Ovary (tissue), 9 donors: ENCODE data around the gene TMED9. TPM values are rescaled to one million over a fixed set of nuclear protein-coding genes. Genes with fewer than 3 reads are reported as not detected.

Experiments
- DNase-seq, 5 donors: peaks; one replicate each; pipeline ENCODE4 v3.0.0-alpha.2; 2019 to 2020
- H3K27ac ChIP-seq, 2 donors: fragments of 200-600 bp; one replicate each; pipeline versions ENCODE4 v1.5.1 to v1.8.0; 2019 to 2022
- H3K27me3 ChIP-seq: fragments of 200-600 bp; one replicate; pipeline ENCODE4 v1.8.0; 2022
- H3K36me3 ChIP-seq: fragments of 200-600 bp; sonication (generic); one replicate; pipeline ENCODE4 v1.5.1; 2019
- H3K4me1 ChIP-seq: one replicate; pipeline ENCODE4 v1.8.1; 2013; ENCODE audit warnings: mild to moderate bottlenecking, moderate library complexity; ENCODE audit not compliant: insufficient read depth
- H3K4me3 ChIP-seq: fragments of 200-600 bp; sonication (generic); one replicate; pipeline ENCODE4 v1.5.1; 2017
- H3K9me3 ChIP-seq, 2 donors: fragments of 200-600 bp in 1 of 2; sonication (generic) in 1 of 2; one replicate each; pipeline versions ENCODE4 v1.5.1 to v1.8.1; 2013 to 2019; ENCODE audit warnings: mild to moderate bottlenecking in 1 of 2, moderate library complexity in 1 of 2
- CTCF ChIP-seq, 3 donors: fragments of 450-650 bp in 2 of 3; fragments of 200-600 bp in 1 of 3; IDR thresholded peaks; one replicate each; pipeline versions ENCODE4 v1.5.1 to v1.8.0; 2016 to 2022; ENCODE audit warnings: antibody characterized with exemption in 3 of 3, mild to moderate bottlenecking in 1 of 3
- EP300 ChIP-seq: sonication (generic); formaldehyde crosslinking; IDR thresholded peaks from one replicate; pipeline ENCODE4 v1.6.1; 2017; ENCODE audit warnings: antibody characterized with exemption
- POLR2A ChIP-seq: fragments of 450-650 bp; IDR thresholded peaks from one replicate; pipeline ENCODE4 v1.6.1; 2017; ENCODE audit warnings: antibody characterized with exemption, mild to moderate bottlenecking, moderate library complexity
- WGBS, 3 donors: extraction: QIAGEN DNeasy Blood & Tissue Kit in 1 of 3; methylation state at CpG; one replicate each; pipeline versions ENCODE4 v1.1.5 to v1.1.7; 2013 to 2017; 5-methylcytosine and 5-hydroxymethylcytosine counted together
- intact Hi-C, 4 donors: fragments of 100-400 bp; cut with DNase I; formaldehyde crosslinking; loops; one replicate each; pipeline versions ENCODE4 v1.11.0 to v1.15.1; 2022 to 2023
- polyA plus RNA-seq, 2 donors: library from polyadenylated mRNA; stranded (reverse); fragments of 200-250 nt in 1 of 2; fragments of 350-450 nt in 1 of 2; fragmentation: Illumina TruSeq in 1 of 2; extraction: RNeasy Lipid Tissue Mini Kit (QIAGEN cat#74804) in 1 of 2; gene quantifications; one replicate each; pipeline ENCODE4 v1.2.3, GENCODE V29; 2013 to 2014
- total RNA-seq, 7 donors: library from RNA; depleted of rRNA in 2 of 7; stranded (reverse); fragments of >200 nt in 2 of 7; fragmentation: NEBNext Ultra II Directional in 3 of 7; extraction: Animal tissue kit (Norgen Biotek cat#: 25700) in 3 of 7; gene quantifications; one replicate each; pipeline versions ENCODE4 v1.1.0 to v1.2.4, GENCODE V29; 2016 to 2023
- donor health status: DM: no; HTN: no; CAD: no; lungs with moderate emphysema.
- donor health status: DM: no; HTN: no; CAD: no.
- donor health status: Bipolar disorder and iron deficiency.
- donor health status: DM: yes; HTN: yes; CAD: no.
- donor health status: DM: no; HTN: no; CAD: no.
- donor health status: DM: yes; HTN: yes; CAD: no.

Gene TMED9
- total and polyA plus RNA-seq, 9 donors = 54.0 to 112 (median 80.3) TPM

DNA sequence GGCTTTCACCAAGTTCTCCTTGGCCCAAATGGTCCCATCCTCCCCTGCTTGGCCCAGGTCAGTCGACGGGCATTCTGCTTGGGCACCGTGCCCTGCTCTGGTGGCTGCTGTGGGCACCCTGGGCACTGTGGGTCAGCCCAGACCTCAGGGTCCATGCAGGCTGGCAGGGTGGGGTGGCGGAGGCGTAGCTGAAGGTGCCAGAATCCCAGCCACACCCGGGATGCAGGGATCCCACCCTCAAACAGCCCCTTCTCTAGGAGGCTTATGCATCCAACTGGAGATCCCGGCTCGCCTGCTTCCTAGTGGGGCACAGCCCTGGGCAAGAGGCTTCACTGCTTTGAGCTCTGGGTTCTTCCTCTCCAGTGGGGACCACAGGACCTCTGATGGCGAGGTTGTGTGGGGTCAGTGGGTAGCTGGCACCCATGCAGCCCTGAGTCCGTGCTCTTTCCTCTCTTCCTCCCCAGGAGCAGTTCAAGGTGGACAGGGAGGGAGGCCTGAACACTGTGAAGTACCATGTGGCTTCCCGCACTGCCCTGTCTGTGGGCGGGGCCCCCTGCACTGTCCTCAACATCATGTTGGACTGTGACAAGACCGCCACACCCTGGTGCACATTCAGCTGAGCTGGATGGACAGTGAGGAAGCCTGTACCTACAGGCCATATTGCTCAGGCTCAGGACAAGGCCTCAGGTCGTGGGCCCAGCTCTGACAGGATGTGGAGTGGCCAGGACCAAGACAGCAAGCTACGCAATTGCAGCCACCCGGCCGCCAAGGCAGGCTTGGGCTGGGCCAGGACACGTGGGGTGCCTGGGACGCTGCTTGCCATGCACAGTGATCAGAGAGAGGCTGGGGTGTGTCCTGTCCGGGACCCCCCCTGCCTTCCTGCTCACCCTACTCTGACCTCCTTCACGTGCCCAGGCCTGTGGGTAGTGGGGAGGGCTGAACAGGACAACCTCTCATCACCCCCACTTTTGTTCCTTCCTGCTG, 17.4 kb downstream of the TMED9 start:
- H3K4me3 ChIP-seq = no peak overlapping the region
- no peak for DNase-seq
- intact Hi-C loops = loop anchor here in 1 of 4 donors (10.0 kb wide), 2 partner anchors 455 to 555 kb away; no protein-coding TSS in a partner anchor
- H3K27ac ChIP-seq = no peak overlapping the region
- WGBS, 3 donors = 63 to 79% (median 68%) methylated on average over 18 to 21 of the region's 21 CpGs
- peaks cover 2% of the 10 kb centered on the region for H3K4me1 ChIP-seq
- no peaks in the 10 kb centered on the region for H3K27me3 ChIP-seq
- H3K9me3 ChIP-seq = no peaks in the 10 kb centered on the region
- no peaks in the 10 kb centered on the region for H3K36me3 ChIP-seq
- TF ChIP-seq CTCF (IDR thresholded peaks at IDR 0.05) = no peak
- TF ChIP-seq EP300 = no peak
- no peak for TF ChIP-seq POLR2A

GRCh38 chr5:177610131-177610769, 18.2 kb downstream of the TMED9 start:
- DNase-seq = no peak
- no peaks in the 10 kb centered on the region for H3K27me3 ChIP-seq
- no peak for TF ChIP-seq EP300
- no peak for TF ChIP-seq CTCF (IDR thresholded peaks at IDR 0.05)
- TF ChIP-seq POLR2A = no peak
- no peak overlapping the region for H3K4me3 ChIP-seq
- H3K9me3 ChIP-seq = no peaks in the 10 kb centered on the region
- intact Hi-C loops = no loop called here
- H3K4me1 ChIP-seq = peaks cover 2% of the 10 kb centered on the region
- H3K36me3 ChIP-seq = no peaks in the 10 kb centered on the region
- no peak overlapping the region for H3K27ac ChIP-seq
- 44 to 55% (median 48%) methylated on average over 13 of the region's 13 CpGs for WGBS, 3 donors

DNA sequence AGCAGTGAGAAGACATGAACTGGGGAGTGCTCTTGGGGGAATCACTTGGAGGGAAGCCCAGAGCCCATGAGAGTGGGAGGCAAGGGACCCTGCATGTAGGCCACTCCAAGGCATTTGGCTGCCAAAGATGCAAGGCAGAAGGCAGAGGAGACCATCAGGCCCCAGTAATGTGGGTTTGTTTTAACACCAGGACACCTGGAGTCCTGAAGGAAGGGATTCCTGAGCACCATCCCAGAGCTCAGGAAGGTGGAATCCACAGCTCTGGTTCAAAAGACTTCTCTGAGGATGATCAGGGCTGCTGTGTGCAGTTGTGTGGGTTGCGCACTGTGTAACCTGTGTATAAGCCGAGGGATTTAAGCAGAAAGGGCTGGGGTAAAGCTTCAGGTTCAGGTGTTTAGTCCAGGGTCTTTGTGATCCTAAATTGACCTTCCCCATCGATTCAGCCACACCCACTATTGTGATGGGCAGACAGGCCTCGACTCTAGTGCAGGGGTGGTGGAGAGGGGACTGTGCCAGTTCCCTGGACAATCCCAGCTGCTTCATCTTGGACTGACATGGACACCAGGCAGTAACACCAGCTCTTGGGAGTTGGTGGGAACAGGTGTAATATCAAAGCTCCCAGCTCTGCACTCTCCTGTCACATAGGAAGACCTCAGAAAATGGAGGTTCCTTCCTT, 18.9 kb downstream of the TMED9 start:
- intact Hi-C loops = no loop called here
- Histone ChIP-seq H3K4me1 (peaks cover 2% of the 10 kb centered on the region), H3K27me3 (no peaks in the 10 kb centered on the region), H3K27ac (no peak overlapping the region), H3K9me3 (no peaks in the 10 kb centered on the region), H3K36me3 (no peaks in the 10 kb centered on the region), H3K4me3 (no peak overlapping the region)
- 71 to 76% (median 72%) methylated on average over 4 of the region's 4 CpGs for WGBS, 3 donors
- DNase-seq = no peak
- TF ChIP-seq CTCF (IDR thresholded peaks at IDR 0.05) (no peak), EP300 (no peak), POLR2A (no peak)

DNA sequence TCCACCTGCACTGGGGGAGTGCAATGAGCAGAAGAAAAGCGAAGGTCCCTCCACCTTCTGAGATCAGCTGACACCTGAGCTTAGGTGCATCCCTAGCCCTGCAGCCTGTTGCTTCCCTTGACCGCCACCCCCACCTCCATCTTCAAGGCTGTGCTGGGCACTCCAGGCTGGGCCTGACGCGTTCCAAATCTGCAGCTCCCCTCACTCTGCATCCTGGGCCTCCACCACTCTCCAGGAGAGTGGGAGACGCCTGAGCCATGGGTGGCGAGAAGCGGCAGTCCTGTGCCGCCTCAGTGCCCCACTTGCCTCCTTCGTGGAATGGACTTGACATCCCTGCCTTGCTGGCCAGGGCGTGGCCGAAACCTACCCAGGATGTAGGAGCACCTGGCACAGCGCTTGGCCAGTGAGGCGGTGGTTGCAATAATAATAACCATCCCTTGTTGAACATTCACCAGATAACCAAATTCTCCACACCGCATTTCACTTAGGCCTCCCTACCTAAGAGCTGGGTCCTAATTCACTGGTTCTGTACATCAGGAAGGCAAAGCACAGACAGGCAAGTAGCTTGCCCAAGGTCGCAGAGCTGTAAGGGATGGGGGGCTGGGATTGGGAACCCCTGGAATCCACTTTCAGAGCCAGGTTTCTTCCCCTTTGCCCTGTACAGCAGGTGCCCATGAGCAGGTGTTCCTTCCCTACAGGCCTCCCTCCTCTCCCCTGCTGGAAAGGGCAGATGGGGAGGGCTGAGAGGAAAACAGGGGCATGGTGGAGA, 19.6 kb downstream of the TMED9 start:
- no peak for DNase-seq
- no peaks in the 10 kb centered on the region for H3K27me3 ChIP-seq
- no peak for TF ChIP-seq EP300
- no peak for TF ChIP-seq CTCF (IDR thresholded peaks at IDR 0.05)
- no peak for TF ChIP-seq POLR2A
- WGBS, 3 donors = 75 to 86% (median 78%) methylated on average over 14 to 15 of the region's 15 CpGs
- no peak overlapping the region for H3K27ac ChIP-seq
- no peak overlapping the region for H3K4me3 ChIP-seq
- intact Hi-C loops = no loop called here
- no peaks in the 10 kb centered on the region for H3K36me3 ChIP-seq
- no peaks in the 10 kb centered on the region for H3K9me3 ChIP-seq
- H3K4me1 ChIP-seq = peaks cover 2% of the 10 kb centered on the region
